CD4-positive, alpha-beta memory T cell (primary cell): ENCODE results near the gene CFAP97D2. TPM values are rescaled to one million over a fixed set of nuclear protein-coding genes. Genes with fewer than 3 reads are reported as not detected.

Source experiments
- CTCF ChIA-PET: fragments of 350-600 bp; sonication (Branson Sonifier 250); formaldehyde crosslinking; loops from one replicate; lab custom pipeline; 2021; ENCODE audit warnings: inconsistent platforms; ENCODE audit not compliant: partially characterized antibody; lab: Charles Lee
- POLR2A ChIA-PET: fragments of 350-600 bp; sonication (Branson Sonifier 250); formaldehyde crosslinking; loops from one replicate; lab custom pipeline; 2021; ENCODE audit not compliant: partially characterized antibody; lab: Charles Lee
- DNase-seq, 5 donors: peaks; one replicate each; pipeline versions ENCODE4 v3.0.0 to v3.0.0-alpha.2; 2020 to 2022; ENCODE audit warnings: mixed read lengths in 1 of 5
- H3K27ac ChIP-seq: one replicate; pipeline ENCODE4 v1.7.0; 2013; ENCODE audit warnings: low read depth, low read length
- H3K27me3 ChIP-seq: 2 replicates; pipeline ENCODE4 v1.7.0; 2013; ENCODE audit warnings: mild to moderate bottlenecking, low read length, moderate library complexity; ENCODE audit not compliant: insufficient read depth
- H3K36me3 ChIP-seq: 2 replicates; pipeline ENCODE4 v1.7.0; 2013; ENCODE audit warnings: mild to moderate bottlenecking, low read length, moderate library complexity; ENCODE audit not compliant: insufficient read depth
- H3K4me1 ChIP-seq: 2 replicates; pipeline ENCODE4 v1.7.0; 2013; ENCODE audit warnings: mild to moderate bottlenecking, low read length, moderate library complexity; ENCODE audit not compliant: insufficient read depth
- H3K4me3 ChIP-seq, 2 donors: one replicate each; pipeline ENCODE4 v1.7.0; 2013; ENCODE audit warnings: low read length in 2 of 2, mild to moderate bottlenecking in 1 of 2
- H3K9me3 ChIP-seq, 2 donors: one replicate each; pipeline ENCODE4 v1.7.0; 2013; ENCODE audit warnings: low read length in 2 of 2, control low read depth in 1 of 2; ENCODE audit not compliant: control insufficient read depth in 1 of 2
- H3K27ac Mint-ChIP-seq, 7 donors: one replicate each; pipeline ENCODE4 v1.8.0; 2020 to 2021; ENCODE audit warnings: mixed read lengths in 7 of 7, mild to moderate bottlenecking in 6 of 7, inconsistent platforms in 3 of 7, moderate library complexity in 3 of 7
- H3K27me3 Mint-ChIP-seq, 2 donors: one replicate each; pipeline ENCODE4 v1.8.0; 2020 to 2021; ENCODE audit warnings: mixed read lengths in 2 of 2
- H3K36me3 Mint-ChIP-seq, 2 donors: one replicate each; pipeline ENCODE4 v1.8.0; 2020 to 2021; ENCODE audit warnings: mixed read lengths in 2 of 2, inconsistent platforms in 1 of 2, mild to moderate bottlenecking in 1 of 2
- H3K4me1 Mint-ChIP-seq, 4 donors: one replicate each; pipeline ENCODE4 v1.8.0; 2020 to 2021; ENCODE audit warnings: mixed read lengths in 4 of 4, mild to moderate bottlenecking in 1 of 4
- H3K4me3 Mint-ChIP-seq, 8 donors: one replicate each; pipeline ENCODE4 v1.8.0; 2020 to 2021; ENCODE audit warnings: mixed read lengths in 8 of 8, mild to moderate bottlenecking in 7 of 8, moderate library complexity in 6 of 8, inconsistent platforms in 3 of 8
- H3K9me3 Mint-ChIP-seq, 8 donors: one replicate each; pipeline ENCODE4 v1.8.0; 2020 to 2021; ENCODE audit warnings: mixed read lengths in 8 of 8, mild to moderate bottlenecking in 5 of 8, inconsistent platforms in 3 of 8, moderate library complexity in 1 of 8
- intact Hi-C: fragments of 100-400 bp; cut with micrococcal nuclease; formaldehyde crosslinking; loops from one replicate; pipeline ENCODE4 v1.15.1; 2023
- polyA plus RNA-seq, 2 donors: library from polyadenylated mRNA; unstranded; fragments of 300-500 nt; fragmentation: Illumina TruSeq; gene quantifications; one replicate each; pipeline ENCODE4 v1.2.3, GENCODE V29; 2021
- total RNA-seq, 2 experiments: library from RNA; stranded (reverse); gene quantifications; one replicate each; pipeline ENCODE4 v1.2.3, GENCODE V29; 2021

Gene CFAP97D2
- total and polyA plus RNA-seq, 4 experiments from 2014 or later, result not detected

GRCh38 chr13:114235697-114236096 is 56.6 kb downstream of the CFAP97D2 start:
- Histone ChIP-seq H3K27me3 (no peaks in the 10 kb centered on the region), H3K27ac (peak overlapping the region; percentile 46), H3K4me3 (peak overlapping the region; percentile 26 to 66), H3K9me3 (no peaks in the 10 kb centered on the region), H3K4me1 (peaks cover 21% of the 10 kb centered on the region), H3K36me3 (peaks cover 27% of the 10 kb centered on the region)
- Mint-ChIP-seq H3K27ac (peak overlapping the region; percentile 3 to 88 (median 64)), H3K27me3 (peaks cover 2% of the 10 kb centered on the region in 2 donors), H3K4me1 (peaks cover 16 to 33% (median 27%) of the 10 kb centered on the region in 4 donors), H3K4me3 (peak overlapping the region; percentile 82 to 92 (median 88)), H3K9me3 (peaks cover 0 to 2% (median 0%) of the 10 kb centered on the region in 8 donors), H3K36me3 (peaks cover 20 to 31% of the 10 kb centered on the region in 2 donors)
- intact Hi-C loops, result loop anchor here (2.0 kb wide), 3 partner anchors 45 to 419 kb away; partner anchors contain the start of gene UPF3A
- ChIA-PET POLR2A (interaction anchor here (0.7 to 1.3 kb wide), 3 partner anchors 33 to 95 kb away, joined by 3 to 4 read pairs (median 3); partner anchors contain the start of gene UPF3A), CTCF (interaction anchor here (1.2 to 1.5 kb wide), 2 partner anchors 10 to 30 kb away, joined by 3 to 6 read pairs; no protein-coding TSS in a partner anchor)
- no peak for DNase-seq

GRCh38 chr13:114236227-114236626 is 57.2 kb downstream of the CFAP97D2 start:
- Mint-ChIP-seq H3K36me3 (peaks cover 25 to 35% of the 10 kb centered on the region in 2 donors), H3K27ac (peak overlapping the region in 2 of 7 donors; percentile 8 to 88), H3K27me3 (no peaks in the 10 kb centered on the region), H3K4me1 (peaks cover 16 to 33% (median 27%) of the 10 kb centered on the region in 4 donors), H3K4me3 (peak overlapping the region; percentile 82 to 92 (median 88)), H3K9me3 (peaks cover 0 to 2% (median 0%) of the 10 kb centered on the region in 8 donors)
- Histone ChIP-seq H3K36me3 (peaks cover 30% of the 10 kb centered on the region), H3K27ac (peak overlapping the region; percentile 46), H3K27me3 (no peaks in the 10 kb centered on the region), H3K4me1 (peaks cover 21% of the 10 kb centered on the region), H3K9me3 (no peaks in the 10 kb centered on the region), H3K4me3 (peak overlapping the region in 1 of 2 donors; percentile 66)
- no peak for DNase-seq
- intact Hi-C loops, result no loop called here
- ChIA-PET POLR2A (interaction anchor here (1.0 to 1.3 kb wide), 3 partner anchors 32 to 233 kb away, joined by 3 to 4 read pairs (median 3); no protein-coding TSS in a partner anchor), CTCF (interaction anchor here (1.1 to 1.5 kb wide), 4 partner anchors 8 to 105 kb away, joined by 3 to 6 read pairs (median 4); no protein-coding TSS in a partner anchor)

- no peak overlapping the region for H3K4me3 ChIP-seq
- DNase-seq, result no peak
- H3K4me1 ChIP-seq, result peaks cover 21% of the 10 kb centered on the region
- Mint-ChIP-seq H3K27ac (peak overlapping the region in 3 of 7 donors; percentile 43 to 90 (median 76)), H3K9me3 (peaks cover 0 to 2% (median 0%) of the 10 kb centered on the region in 8 donors), H3K4me1 (peaks cover 17 to 37% (median 26%) of the 10 kb centered on the region in 4 donors), H3K4me3 (peak overlapping the region in 5 of 8 donors; percentile 4 to 48 (median 41)), H3K36me3 (peaks cover 36 to 48% of the 10 kb centered on the region in 2 donors), H3K27me3 (no peaks in the 10 kb centered on the region)
- ChIA-PET CTCF (interaction anchor here (1.1 to 1.2 kb wide), 2 partner anchors 9 to 106 kb away, joined by 3 to 4 read pairs; no protein-coding TSS in a partner anchor), POLR2A (interaction anchor here (0.6 to 1.1 kb wide), 2 partner anchors 12 kb away, joined by 3 to 4 read pairs; no protein-coding TSS in a partner anchor)
- intact Hi-C loops, result no loop called here
- no peak overlapping the region for H3K27ac ChIP-seq
- H3K27me3 ChIP-seq, result no peaks in the 10 kb centered on the region
- H3K9me3 ChIP-seq, result no peaks in the 10 kb centered on the region
- H3K36me3 ChIP-seq, result peaks cover 44% of the 10 kb centered on the region
Measured at GRCh38 chr13:114237415-114238112, 58.5 kb downstream of the CFAP97D2 start.

- Mint-ChIP-seq H3K27me3 (no peaks in the 10 kb centered on the region), H3K27ac (peak overlapping the region in 1 of 7 donors; percentile 47), H3K4me1 (peaks cover 6 to 25% (median 15%) of the 10 kb centered on the region in 4 donors), H3K36me3 (peaks cover 70 to 79% of the 10 kb centered on the region in 2 donors), H3K9me3 (no peaks in the 10 kb centered on the region), H3K4me3 (no peak overlapping the region)
- Histone ChIP-seq H3K4me1 (peaks cover 4% of the 10 kb centered on the region), H3K27me3 (no peaks in the 10 kb centered on the region), H3K36me3 (peaks cover 86% of the 10 kb centered on the region), H3K4me3 (no peak overlapping the region), H3K27ac (no peak overlapping the region), H3K9me3 (no peaks in the 10 kb centered on the region)
- ChIA-PET POLR2A (interaction anchor here (0.7 kb wide), 1 partner anchor 131 kb away, joined by 3 read pairs; no protein-coding TSS in a partner anchor), CTCF (no interaction called here)
- intact Hi-C loops, result no loop called here
- no peak for DNase-seq
Measured at GRCh38 chr13:114241918-114242317, 62.9 kb downstream of the CFAP97D2 start.

- H3K4me3 Mint-ChIP-seq, result no peak overlapping the region
- H3K4me1 ChIP-seq, result peaks cover 4% of the 10 kb centered on the region
- H3K9me3 Mint-ChIP-seq, result no peaks in the 10 kb centered on the region
- H3K27me3 Mint-ChIP-seq, result no peaks in the 10 kb centered on the region
- no peaks in the 10 kb centered on the region for H3K27me3 ChIP-seq
- intact Hi-C loops, result no loop called here
- H3K36me3 ChIP-seq, result peaks cover 82% of the 10 kb centered on the region
- H3K36me3 Mint-ChIP-seq, result peaks cover 72 to 83% of the 10 kb centered on the region in 2 donors
- H3K4me1 Mint-ChIP-seq, result peaks cover 2 to 15% (median 9%) of the 10 kb centered on the region in 4 donors
- POLR2A ChIA-PET, result no interaction called here
- no peak for DNase-seq
- H3K9me3 ChIP-seq, result no peaks in the 10 kb centered on the region
- CTCF ChIA-PET, result no interaction called here
- H3K27ac Mint-ChIP-seq, result no peak overlapping the region
- no peak overlapping the region for H3K27ac ChIP-seq
- no peak overlapping the region for H3K4me3 ChIP-seq
Measured at GRCh38 chr13:114243971-114244370, 64.9 kb downstream of the CFAP97D2 start.

DNA sequence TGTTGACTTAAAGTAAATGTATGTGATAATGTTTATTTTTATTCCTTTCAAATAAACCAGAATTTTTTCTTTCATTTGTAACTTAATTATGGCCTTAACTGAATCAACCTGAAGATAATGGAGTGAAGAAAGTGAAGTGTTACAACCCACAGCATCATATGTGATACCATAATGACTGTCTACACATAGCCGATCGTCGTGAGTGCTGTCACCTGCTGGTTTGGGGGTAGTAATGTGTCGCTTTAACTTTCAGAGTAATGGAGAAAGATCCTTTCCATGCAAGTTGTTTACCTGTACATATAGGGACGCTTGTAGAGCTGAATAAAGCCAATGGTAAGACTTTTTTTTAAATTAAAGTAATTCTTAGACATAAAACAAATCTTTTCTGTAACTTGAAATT is 65.6 kb downstream of the CFAP97D2 start:
- Mint-ChIP-seq H3K4me1 (peaks cover 2 to 13% (median 9%) of the 10 kb centered on the region in 4 donors), H3K9me3 (no peaks in the 10 kb centered on the region), H3K36me3 (peaks cover 68 to 79% of the 10 kb centered on the region in 2 donors), H3K27ac (no peak overlapping the region), H3K27me3 (no peaks in the 10 kb centered on the region), H3K4me3 (no peak overlapping the region)
- POLR2A ChIA-PET, result no interaction called here
- CTCF ChIA-PET, result no interaction called here
- intact Hi-C loops, result no loop called here
- DNase-seq, result no peak
- H3K27ac ChIP-seq, result no peak overlapping the region
- no peak overlapping the region for H3K4me3 ChIP-seq
- peaks cover 82% of the 10 kb centered on the region for H3K36me3 ChIP-seq
- H3K27me3 ChIP-seq, result no peaks in the 10 kb centered on the region
- peaks cover 4% of the 10 kb centered on the region for H3K4me1 ChIP-seq
- no peaks in the 10 kb centered on the region for H3K9me3 ChIP-seq

GRCh38 chr13:114248011-114248410 is 69.0 kb downstream of the CFAP97D2 start:
- H3K36me3 ChIP-seq, result peaks cover 74% of the 10 kb centered on the region

More at GRCh38 chr13:114248011-114248410, 69.0 kb downstream of the CFAP97D2 start:
- ChIA-PET POLR2A (no interaction called here), CTCF (no interaction called here)
- intact Hi-C loops, result no loop called here
- no peak for DNase-seq
- Histone ChIP-seq H3K27ac (no peak overlapping the region), H3K4me1 (peaks cover 4% of the 10 kb centered on the region), H3K4me3 (no peak overlapping the region), H3K27me3 (no peaks in the 10 kb centered on the region), H3K9me3 (no peaks in the 10 kb centered on the region)
- Mint-ChIP-seq H3K36me3 (peaks cover 61 to 72% of the 10 kb centered on the region in 2 donors), H3K9me3 (no peaks in the 10 kb centered on the region), H3K27me3 (no peaks in the 10 kb centered on the region), H3K4me3 (no peak overlapping the region), H3K4me1 (peaks cover 0 to 13% (median 5%) of the 10 kb centered on the region in 4 donors), H3K27ac (no peak overlapping the region)
